T47D (cell line): ENCODE data around the gene HDHD2.
"Not testable (repeated sequence)": the region's sequence is repeated elsewhere in the genome, so short reads cannot be mapped to it uniquely, and the experiment has no call there.

Experiments
- DNase-seq, 2 experiments: peaks; one replicate each; pipeline versions ENCODE4 v3.0.0 to v3.0.0-alpha.2; 2011 to 2012; ENCODE audit warnings: low read depth in 1 of 2, low spot score in 1 of 2
- JUND ChIP-seq: IDR thresholded peaks from 2 replicates; pipeline ENCODE4 v1.6.1; 2012; ENCODE audit warnings: low read depth
- in situ Hi-C: cut with HindIII; loops from 2 replicates; pipeline ENCODE4 v1.10.0; 2016; ENCODE audit warnings: low sequenced_read_pairs, low pct_unique_long_range_greater_than_20kb

The HDHD2 gene

DNA sequence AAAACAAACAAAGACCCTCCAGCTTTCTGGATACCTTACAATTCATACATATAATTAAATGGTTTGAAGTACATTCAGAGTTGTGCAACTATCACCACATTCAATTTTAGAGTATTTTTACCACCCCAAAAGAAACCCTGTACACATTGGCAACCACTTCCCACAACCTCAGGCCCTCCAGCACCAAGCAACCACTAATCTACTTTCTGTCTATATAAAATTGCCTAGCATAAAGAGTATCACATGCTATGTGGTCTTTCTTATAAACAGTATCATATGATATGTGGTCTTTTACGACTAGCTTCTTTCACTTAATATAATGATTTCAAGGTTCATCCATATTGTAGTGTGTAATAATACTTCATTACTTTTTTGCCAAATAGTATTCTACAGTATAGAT is 18.6 kb upstream of the HDHD2 start:
- TF ChIP-seq JUND, result no peak
- in situ Hi-C loops, result no loop called here
- no peak for DNase-seq

DNA sequence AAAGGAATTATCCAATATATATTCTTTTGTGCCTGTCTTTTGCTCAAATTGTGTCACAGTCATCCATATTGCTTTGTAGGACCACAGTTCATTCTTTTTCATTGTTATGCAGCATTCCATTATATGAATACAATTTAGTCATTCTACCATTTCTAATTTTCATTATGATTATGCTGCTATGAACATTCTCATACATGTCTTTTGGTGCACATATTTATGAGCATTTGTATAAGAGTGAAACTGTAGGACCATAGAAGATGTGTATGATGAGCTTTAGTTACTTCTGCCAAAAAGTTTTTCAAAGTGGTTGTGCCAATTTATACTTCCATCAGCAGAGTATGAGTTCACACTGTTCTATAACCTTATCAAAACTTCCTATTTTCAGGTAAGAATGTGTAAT is 18.2 kb upstream of the HDHD2 start:
- in situ Hi-C loops, result no loop called here
- DNase-seq, result no peak
- no peak for TF ChIP-seq JUND

DNA sequence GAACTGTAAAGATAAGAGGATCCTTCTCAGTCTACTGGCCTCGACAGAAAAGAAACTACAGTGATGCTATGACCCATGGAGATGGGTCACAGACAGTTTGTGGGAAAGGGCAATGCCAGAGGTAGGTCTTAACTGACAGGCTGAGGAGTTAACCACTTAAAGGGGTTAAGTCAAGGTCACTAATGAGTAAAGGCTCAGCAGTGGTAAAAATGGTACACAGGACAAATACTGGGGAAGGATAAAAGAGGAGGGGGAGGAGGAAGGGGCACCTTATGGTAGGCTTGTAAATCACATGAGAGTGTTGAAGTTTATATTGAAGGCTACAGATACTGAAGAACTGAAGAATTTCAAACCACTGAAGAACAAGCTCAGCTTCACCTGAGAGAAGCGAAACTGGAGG is 16.0 kb upstream of the HDHD2 start:
- in situ Hi-C loops, result no loop called here
- TF ChIP-seq JUND, result no peak
- DNase-seq, result no peak

DNA sequence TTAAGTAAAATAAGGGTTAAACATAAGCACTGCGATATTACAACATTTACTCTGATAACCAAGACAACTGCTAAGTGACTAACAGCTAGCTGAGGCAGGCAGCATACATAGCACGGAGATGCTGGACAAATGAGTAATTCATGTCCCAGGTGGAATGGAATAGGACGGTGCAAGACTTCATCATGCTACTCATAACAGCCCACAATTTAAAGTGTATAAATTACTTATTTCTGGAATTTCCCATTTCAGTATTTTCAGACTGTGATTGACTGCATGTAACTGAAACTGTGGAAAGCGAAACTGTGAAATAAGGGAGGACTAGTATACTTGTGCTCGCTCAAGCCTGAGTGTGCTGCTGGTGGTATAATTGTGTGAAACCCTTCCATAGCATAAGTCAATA is 12.9 kb upstream of the HDHD2 start:
- no peak for TF ChIP-seq JUND
- no peak for DNase-seq
- in situ Hi-C loops, result no loop called here

DNA sequence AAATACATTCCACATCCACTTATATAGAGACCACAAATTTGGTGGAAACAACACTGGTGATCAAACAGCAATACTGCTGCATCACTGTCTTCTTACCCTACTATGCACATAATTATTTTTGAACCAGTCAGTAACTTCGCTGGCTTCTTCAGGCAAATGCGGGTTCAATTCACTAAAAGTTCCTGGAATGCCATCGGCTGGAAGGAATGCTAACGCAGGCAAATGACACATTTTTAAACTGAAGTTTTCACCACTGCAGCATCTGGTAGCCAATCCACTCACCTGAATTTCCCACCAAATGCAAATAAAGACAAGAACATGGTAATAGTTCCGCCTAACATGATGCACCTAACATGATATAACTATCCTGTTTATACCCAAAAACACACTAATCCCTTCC is 10.0 kb upstream of the HDHD2 start:
- no peak for DNase-seq
- no peak for TF ChIP-seq JUND
- in situ Hi-C loops, result no loop called here

DNA sequence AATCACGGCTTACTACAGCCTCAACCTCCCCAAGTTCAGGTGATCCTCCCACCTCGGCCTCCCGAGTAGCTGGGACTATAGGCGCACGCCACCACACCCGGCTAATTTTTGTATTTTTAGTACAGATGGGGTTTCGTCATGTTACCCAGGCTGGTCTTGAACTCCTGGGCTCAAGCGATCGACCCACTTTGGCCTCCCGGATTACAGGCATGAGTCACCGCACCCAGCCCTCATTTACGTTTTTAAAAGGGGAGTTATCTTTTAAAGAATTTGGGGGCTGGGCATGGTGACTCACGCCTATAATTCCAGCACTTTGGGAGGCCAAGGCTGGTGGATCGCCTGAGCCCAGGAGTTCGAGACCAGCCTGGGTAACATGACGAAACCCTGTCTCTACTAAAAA is 8.1 kb upstream of the HDHD2 start:
- in situ Hi-C loops, DNase-seq: not testable (repeated sequence)

DNA sequence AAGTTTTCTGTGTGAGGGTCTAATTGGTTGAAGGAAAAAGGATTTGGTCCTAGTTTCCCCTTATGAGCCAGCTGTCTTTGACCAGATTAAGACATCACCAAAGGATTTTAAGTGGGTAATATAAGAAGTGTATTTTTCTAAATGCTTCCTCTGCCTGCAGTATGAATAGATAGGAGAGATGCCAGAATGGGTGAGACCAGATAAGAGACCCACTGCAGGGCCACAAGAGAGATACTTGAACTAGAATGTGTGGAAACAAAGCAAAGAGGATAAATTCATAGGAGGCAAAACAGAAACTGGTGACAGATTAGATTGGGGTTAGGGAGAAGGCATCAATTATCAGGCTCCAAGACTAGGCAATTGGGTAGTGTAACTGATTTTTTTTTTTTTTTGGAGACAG is 1.1 kb upstream of the HDHD2 start:
- in situ Hi-C loops, result no loop called here
- TF ChIP-seq JUND, result no peak
- DNase-seq, result no peak

DNA sequence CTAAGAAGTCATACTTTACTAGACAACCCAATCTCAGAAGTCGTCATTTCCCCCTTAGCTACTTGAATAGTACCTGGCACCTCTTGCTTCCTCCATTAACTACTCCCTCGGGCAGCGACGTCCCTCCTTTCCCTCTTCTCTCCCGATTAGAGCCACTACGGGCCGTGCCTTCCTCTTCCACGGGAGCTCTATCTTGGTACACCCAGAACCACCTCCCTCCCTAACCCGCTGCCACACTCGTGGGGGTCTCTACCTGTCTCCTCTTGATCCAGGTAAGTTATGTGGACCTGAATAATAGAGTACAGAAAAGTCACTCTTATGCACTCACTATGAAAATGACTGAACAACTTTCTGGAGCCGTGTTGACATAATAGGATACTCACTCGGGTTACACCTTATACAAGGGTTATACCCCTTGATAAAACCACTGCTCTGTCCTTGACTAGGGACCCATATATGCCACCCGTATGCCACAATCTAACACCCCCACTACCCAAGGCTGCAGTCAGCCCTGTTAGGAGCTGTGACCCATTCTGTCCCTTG is 595 bp upstream of the HDHD2 start:
- no peak for DNase-seq
- no peak for TF ChIP-seq JUND
- in situ Hi-C loops, result no loop called here

DNA sequence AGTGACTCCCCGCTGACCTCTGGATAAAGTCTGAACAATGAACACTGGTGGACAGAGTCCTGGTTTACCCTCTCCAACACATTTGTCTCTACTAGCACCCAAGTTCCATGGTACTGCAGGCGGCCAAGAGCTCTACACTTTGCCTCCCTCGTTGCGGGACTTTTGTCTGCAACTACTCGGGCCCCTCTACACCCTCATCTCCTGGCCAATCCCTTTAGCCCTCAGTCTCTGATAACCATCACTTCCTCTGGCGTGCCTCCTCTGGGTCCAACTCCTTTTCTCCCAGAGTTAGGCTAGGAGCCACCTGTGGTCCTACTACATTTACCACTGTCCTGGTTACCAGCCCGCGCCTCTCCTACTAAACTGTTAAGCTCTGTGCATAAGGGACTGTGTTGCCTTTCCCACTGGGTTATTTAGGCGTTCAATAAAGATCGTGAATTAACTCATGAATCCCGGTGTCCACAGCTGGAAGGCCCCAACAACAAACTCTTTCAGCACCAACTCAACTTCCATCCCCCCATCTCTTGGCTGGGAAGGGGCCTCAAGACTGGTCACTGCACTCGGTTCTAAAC is 757 bp downstream of the HDHD2 start:
- no peak for TF ChIP-seq JUND
- in situ Hi-C loops, result no loop called here

DNA sequence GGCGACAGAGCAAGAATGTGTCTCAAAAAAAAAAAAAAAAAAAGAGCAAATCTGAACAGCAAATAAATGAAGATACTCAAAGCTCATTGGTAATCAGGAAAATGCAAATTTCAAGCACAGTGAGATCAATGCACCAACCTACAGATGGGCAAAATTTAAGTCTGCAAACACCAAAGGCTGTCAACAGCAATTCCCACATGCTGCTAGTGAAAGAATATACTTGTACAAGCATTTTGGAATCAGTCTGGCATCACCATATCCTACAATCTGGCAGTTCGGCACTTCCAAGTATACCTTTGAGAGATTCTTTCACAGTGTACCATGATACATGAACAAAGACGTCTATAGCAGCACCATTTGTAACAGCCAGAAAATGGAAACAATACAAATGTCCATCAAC is 4.1 kb downstream of the HDHD2 start:
- TF ChIP-seq JUND, result no peak
- in situ Hi-C loops, result no loop called here
- no peak for DNase-seq

More for the DNA sequence above, 757 bp downstream of the HDHD2 start:
- DNase-seq, result peak; percentile 12 to 16

DNA sequence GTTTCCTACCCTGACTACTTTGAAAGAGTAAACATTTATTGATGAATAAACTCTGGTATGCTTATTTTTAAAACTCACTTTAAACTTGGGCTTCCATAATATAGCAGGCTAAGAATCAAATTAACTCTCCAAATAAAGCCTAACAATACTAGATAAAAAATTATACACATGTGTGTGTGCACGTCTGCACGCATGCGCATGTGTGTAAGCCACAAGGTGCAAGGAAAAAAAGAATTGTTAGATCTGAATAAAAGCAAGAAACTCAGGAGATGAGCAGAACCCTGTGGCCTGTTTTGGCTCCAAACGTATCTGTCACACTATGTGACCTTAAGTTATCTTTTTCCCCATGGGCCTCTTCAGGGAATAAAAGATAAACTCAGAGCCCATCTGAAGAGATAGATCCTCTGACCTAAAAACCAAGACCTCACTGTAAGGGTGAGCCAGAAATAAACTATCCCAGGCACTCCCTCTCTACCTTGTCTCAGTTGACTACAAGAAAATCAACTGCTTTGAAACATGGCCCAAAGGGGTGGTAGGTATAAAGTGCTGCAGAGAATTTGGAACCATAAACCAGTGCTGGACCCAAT is 6.3 kb downstream of the HDHD2 start:
- no peak for TF ChIP-seq JUND
- in situ Hi-C loops, result no loop called here
- no peak for DNase-seq

DNA sequence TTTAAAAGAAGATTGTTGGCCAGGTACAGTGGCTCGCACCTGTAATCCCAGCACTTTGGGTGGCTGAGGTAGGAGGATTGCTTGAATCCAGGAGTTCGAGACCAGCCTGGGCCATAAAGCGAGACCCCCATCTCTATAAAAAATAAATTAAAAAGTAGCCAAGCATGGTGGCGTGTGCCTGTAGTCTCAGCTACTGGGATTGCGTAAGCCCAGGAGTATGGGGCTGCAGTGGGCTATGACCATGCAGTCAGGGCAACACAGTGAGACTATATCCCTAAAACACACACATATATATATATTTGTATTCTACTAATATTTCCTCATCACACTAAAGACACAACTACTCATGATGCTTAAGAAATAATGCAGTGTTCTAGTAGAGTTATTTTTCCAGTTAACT is 7.1 kb downstream of the HDHD2 start:
- DNase-seq, result no peak
- TF ChIP-seq JUND, result no peak
- in situ Hi-C loops, result no loop called here

DNA sequence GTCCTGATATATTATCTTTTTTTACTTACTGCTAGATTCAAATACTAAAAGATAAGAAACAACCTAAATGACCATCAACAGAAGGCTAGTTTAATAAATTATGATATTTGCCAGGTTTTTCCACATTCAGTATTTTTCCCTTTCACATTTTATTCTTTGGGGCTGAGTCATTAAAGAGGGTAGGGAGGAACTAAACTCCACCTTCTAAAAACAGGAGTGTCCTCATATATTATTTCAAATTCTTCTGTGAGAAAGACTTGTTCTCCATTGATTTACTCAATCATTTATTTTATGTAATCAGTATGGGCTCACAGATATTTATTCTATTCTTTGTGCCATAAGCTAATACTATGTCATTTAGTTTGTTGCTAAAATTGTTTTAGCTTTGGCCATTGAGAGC is 9.0 kb downstream of the HDHD2 start:
- in situ Hi-C loops, result no loop called here
- TF ChIP-seq JUND, result no peak
- DNase-seq, result no peak

DNA sequence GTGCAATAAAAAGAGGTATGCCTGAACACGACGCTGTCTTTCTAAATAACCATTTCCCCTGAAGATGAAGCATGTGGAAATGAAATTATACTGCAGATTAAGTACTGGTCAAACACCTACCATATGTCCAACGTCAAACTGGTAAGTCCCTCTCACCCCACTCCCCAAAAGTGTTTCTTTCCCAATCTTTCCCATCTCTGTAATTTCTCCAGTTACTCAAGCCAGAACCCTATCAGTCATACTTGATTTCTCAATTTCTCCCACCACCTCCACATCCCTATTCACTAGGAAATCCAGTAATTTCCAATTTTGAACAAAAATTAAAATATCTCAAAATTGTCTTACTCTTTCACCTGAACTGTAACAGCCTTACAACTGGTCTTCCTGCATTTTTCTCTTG is 29.2 kb downstream of the HDHD2 start:
- no peak for DNase-seq
- in situ Hi-C loops, result no loop called here
- no peak for TF ChIP-seq JUND

DNA sequence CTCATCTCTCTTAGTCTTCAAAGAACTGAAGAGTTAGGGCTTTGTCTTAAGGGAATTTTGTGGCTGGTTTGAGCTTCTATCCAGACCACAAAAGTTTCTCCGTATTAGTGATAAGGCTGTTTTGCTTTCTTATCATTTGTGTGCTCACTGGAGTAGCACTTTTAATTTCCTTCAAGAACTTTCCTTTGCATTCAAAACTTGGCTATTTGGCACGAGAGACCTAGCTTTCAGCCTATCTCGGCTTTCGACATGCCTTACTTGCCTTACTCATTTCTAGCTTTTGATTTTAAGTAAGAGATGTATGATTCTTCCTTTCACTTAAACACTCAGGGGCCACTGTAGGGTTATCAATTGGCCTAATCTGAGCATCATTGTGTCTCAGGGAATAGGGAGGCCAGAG is 29.9 kb downstream of the HDHD2 start:
- no peak for DNase-seq
- TF ChIP-seq JUND, result no peak
- in situ Hi-C loops, result no loop called here
